Fibroblast of gingiva (primary cell): ENCODE data around the gene PAXX.
A peak's percentile ranks its signal among the peaks of the same experiment; 100 is the strongest.
"Not testable (repeated sequence)": the region's sequence is repeated elsewhere in the genome, so short reads cannot be mapped to it uniquely, and the experiment has no call there.

ENCODE experiments used
- DNase-seq: peaks from one replicate; pipeline ENCODE4 v3.0.0-alpha.2; 2011; ENCODE audit warnings: low read depth

Gene PAXX

DNA sequence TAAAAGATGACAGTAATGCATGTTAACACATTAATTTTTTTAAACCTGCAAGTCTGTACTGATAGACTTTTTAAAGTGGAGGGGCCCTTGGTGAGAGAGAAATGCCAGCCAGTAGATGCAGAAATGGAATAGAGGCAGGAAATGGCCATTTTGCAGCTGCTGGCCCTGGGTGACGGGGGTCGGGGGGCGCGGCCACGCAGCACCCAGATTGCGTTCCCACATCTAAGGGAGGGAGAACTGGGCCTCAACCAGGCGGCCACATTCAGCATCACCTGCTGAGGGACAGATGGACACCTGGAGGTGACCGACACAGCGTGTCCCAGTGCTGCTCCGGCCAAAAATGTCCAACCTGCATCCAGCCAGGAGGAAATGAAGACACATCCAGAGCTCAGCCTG is 10.4 kb downstream of the PAXX start:
- DNase-seq = no peak

- not testable (repeated sequence) for DNase-seq
These were observed 12.1 kb downstream of the PAXX start for GRCh38 chr9:137004285-137004684.

- no peak for DNase-seq
These were observed 14.1 kb downstream of the PAXX start for GRCh38 chr9:137006116-137007003.

DNA sequence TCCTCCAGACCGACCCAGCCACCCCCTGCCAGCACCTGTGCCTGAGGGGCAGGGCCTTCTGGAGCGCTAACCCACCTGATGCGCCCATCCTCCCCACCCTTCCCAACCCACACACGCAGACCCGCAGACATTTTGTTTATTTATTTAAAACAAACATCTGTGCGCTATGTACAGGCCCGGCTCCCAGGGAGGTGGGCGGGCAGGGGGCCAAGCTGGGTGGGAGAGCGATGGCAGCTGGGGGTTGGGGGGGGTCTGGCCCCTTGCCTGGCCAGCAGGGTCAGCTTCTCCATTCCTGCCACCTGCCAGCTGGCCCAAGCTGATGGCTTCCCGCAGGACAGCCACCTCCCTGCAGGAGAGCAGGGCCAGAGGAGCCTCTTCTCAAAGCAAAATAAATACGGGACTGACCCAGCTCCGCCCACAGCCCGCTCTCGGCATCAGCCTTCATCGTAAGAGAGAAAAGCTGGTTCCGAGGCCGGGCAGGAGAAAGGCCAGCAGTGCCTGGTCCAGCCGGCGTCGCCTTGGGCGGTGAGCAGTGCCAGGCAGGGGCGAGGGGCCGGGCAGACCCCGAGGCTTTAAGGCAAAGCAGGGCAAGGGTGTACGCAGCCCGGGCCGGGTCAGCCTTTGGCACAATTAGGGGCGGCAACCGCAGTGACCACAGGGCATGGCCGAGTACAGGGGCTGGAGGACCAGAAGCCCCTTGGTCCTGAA is 15.0 kb downstream of the PAXX start:
- DNase-seq = peak; percentile 41

DNA sequence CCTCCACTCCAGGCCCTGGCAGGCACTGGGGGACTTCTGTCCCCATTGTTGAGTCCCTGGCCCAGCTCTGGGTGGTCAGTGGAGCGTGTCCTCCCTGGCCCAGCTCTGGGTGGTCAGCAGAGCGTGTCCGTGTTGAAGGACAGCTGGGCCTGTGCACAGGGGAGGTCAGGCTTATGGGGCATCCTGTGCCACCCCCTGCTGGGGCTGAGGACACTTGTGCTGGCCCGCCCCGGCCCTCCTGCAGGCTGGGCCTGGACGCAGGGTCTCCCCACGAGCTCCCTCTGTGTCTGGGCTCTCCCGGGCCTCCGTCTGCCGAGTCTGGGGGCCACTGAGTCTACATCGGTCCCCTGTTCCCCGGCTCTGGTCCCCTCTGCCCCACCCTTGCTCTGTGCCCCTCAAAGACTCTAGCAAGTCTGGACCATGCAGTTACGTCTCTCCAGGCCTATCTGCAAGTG is 15.6 kb downstream of the PAXX start:
- DNase-seq = no peak

- no peak for DNase-seq
These were observed 16.1 kb downstream of the PAXX start for GRCh38 chr9:137008312-137008711.

DNA sequence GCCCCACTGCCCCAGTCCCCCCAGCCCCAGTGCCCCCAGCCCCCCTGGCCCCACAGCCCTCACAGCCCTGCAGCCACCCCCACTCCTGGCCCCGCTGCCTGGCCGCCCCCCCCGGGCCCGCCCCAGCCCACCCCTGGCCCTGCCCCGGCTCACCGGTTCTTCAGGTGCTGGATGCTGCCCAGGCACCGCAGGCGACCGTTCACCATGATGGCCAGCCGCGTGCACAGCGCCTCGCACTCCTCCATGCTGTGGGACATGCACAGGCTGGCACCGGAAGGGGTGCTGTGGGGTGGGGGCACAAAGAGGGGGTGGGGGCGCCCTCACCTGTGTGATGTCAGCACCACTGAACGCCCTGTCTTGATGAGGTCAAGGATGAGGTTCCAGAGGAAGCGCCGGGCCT is 17.0 kb downstream of the PAXX start:
- DNase-seq = no peak

DNA sequence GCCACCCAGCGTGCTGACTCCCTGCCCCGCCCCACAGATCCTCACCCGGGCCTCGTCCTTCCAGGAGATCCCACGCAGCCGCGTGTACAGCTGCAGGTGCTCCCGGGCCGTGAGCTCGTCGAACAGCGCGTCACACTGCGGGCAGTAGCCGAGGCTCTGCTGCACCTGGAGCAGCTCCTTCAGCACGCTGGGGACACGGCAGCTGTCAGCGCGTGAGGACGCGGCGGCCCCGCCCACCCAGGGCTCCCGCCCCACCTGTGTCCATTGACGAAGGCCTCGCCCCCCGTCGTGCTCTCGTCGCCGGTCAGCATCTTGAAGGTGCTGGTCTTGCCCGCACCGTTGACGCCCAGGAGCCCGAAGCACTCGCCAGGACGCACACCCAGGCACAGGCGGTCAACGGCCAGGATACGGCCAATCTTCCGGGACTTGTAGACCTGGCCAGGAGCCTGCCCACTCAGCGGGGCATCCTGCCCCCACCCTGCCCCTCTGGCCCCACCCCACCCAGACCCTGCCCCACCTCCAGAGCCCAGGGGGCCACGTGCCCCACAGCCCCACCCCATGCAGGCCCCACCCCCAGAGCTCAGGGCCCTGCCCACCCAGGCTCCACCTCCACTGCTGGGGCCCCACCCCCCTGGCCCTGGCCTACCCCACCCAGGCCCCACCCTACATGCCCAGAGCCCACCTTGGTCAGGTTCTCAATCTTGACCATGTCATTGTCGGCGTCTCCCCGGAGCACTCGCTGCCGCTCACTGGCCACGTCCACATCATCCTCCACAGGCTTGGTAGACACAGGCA is 17.9 kb downstream of the PAXX start:
- no peak for DNase-seq

- no peak for DNase-seq
These were observed 18.9 kb downstream of the PAXX start for GRCh38 chr9:137011156-137011555.

DNA sequence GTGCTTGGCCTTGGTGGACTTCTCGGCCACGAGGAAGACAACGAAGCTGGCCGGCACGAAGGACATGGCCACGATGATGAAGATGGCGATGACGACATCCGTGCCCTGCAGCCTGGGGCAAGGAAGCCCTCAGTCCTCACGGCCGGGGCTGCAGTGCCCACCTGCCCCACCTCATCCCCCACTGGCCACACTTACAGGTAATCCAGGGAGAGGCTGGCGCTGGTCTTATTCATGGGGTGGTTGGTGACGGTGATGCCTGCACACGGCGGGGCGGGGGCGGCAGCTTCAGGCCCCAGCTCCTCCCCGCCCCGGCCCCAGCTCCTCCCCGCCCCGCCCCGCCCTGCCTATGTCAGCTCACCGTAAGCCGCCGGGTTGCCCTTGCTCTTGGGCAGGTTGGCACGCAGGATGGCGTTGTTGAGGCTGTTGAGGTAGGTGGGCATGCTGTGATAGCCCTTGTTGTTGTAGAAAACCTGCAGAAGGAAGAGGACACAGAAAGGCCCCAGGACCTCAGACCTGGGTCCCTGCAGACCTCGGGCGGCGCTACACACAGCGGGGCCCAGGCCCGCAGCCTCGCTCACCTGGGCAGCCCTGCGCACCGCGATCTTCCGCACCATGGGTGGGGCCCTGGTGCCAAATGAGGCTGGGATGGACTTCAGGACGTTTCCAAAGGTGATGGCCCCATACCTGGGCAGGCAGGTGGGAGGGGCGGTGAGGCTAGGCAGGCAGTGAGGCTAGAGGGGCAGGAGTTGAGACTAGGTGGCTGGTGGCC is 19.9 kb downstream of the PAXX start:
- DNase-seq = no peak

DNA sequence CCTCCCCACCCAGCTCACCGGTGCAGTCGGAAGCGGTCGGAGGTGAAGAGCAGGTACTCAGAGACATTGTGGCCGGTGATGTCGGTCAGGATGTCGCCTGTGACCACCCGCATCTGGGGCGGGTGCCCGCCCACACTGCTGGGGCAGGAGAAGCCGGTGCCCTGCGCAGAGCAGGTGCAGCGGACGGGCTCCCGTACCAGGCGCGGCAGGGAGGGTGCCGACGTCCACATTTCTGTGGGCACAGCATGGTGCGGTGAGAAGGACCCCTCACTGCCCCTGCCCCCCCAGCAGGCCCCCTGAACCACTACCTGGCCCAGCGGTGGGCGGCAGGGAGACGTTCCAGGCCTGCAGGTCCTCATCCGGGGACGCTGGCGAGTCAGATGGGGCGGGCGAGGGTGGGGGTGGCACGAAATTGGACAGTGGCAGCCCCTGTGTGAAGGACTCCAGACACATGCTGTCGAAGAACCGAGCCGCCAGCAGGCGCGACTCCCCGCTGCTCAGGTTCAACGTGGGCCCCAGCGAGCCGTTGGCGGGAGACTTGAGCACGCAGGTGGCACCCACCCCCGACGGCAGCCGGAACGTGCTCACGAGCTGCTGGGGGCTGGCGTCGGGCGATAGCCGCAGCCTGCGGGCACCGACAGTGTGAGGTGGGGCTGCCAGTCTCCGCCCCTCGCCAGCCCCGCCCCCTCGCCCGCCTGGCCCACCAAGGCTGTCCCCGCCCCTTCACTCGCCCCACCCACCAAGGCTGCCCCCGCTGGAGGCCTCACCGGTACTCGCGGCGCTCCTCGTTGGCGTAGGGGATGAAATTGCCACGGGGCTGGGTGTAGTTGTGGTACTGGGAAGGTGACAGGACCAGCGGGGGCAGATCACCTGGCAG is 20.7 kb downstream of the PAXX start:
- DNase-seq = no peak

GRCh38 chr9:137013571-137013940 is 21.3 kb downstream of the PAXX start:
- no peak for DNase-seq

GRCh38 chr9:137014166-137014565 is 21.9 kb downstream of the PAXX start:
- DNase-seq = no peak

- DNase-seq = no peak
These were observed 22.7 kb downstream of the PAXX start for GRCh38 chr9:137014776-137015539.

- DNase-seq = no peak
These were observed 23.3 kb downstream of the PAXX start for GRCh38 chr9:137015540-137015930.

GRCh38 chr9:137015976-137016375 is 23.8 kb downstream of the PAXX start:
- DNase-seq = no peak

DNA sequence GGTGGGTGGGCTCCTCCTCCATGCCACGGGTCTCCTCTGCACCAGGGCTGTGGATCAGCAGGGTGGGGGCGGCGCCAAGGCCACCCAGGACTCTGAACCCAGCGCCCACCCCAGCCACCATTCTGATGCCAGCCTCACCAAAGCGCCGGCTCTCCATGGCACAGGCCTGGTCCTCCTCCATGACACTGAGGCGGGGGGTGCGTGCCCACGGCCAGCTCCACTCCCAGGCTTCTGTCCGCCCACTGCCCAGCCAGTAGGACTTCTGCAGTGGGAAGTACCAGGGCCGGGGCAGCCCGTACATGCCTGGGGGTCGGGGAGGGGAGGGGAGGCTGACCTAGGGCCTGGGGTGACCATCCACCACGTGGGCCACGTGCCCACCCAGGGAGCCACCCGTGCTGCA is 24.2 kb downstream of the PAXX start:
- DNase-seq = no peak

DNA sequence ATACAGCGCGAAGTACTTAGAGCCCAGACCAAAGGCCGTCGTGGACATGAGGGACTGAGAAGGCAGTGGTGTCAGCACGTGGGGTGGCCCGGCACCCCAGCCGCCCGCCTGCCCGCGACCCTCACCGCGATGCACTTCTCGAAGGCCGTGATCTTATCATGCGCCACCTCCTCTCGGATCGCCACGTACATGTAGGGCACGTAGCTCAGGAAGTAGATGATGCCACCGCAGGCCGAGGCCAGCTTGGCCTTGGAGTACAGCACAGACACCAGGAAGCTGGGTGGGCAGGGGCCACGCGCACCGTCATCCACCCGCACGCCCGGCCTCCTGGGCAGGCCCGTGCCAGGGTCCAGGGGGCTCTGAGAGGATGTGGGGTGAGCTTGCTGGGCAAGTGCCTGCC is 24.8 kb downstream of the PAXX start:
- no peak for DNase-seq

DNA sequence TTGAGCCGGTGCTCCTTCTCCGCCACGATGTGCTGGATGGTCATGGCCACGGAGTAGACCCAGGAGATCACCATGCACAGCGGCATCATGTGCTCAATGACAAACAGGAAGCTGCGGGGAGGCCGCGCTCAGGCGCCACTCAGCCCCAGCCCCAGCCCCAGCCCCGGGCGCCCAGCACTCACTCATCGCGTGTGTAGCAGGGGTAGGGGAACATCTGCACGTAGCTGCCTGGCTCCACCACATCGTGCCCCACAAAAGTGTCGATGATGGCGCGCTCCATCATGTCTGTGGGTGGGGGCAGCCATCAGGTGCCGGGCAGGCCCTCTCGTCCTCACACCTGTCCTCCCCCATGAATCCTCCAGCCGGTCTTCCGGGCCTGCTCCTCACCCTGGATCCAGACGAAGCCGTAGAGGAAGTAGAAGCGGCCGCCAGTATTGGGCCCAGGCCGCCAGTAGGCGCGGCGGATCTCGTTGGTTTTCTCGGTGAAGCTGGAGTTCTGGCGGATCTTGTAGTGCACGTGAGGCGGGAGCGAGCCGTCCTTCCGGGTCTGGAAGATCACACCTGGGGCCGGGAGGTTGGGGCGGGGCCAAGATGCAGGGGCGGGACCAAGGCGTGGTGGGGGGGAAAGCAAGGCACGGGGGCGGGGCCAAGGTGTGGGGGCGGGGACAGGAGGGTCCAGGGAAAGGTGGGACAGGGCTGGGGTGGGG is 25.7 kb downstream of the PAXX start:
- no peak for DNase-seq
